ENCODE measurements around the gene ZNF202. TPM values are rescaled to one million over a fixed set of nuclear protein-coding genes. Genes with fewer than 3 reads are reported as not detected.

ZNF202 gene
- total RNA-seq, 1 donor from 2014 or later, result 11.3 TPM

- H3K27ac ChIP-seq (ENCODE audit: low read depth, low read length), result no peak overlapping the region
- no peak overlapping the region for H3K4me3 ChIP-seq (ENCODE audit: insufficient read depth, low read depth, low read length)
- no peak overlapping the region for H3K4me2 ChIP-seq (ENCODE audit: low read length)
- FAIRE-seq (no peak), DNase-seq (ENCODE audit: low read depth) (no peak)
- no peaks in the 10 kb centered on the region for H3K4me1 ChIP-seq (ENCODE audit: insufficient read depth, low read length)
- Mint-ChIP-seq H3K4me1 (ENCODE audit: low read depth, unreplicated experiment) (peaks cover 8% of the 10 kb centered on the region), H3K36me3 (ENCODE audit: low read depth, unreplicated experiment) (no peaks in the 10 kb centered on the region), H3K9me3 (ENCODE audit: unreplicated experiment) (no peaks in the 10 kb centered on the region), H3K27me3 (ENCODE audit: low read depth, unreplicated experiment) (peaks cover 15% of the 10 kb centered on the region), H3K27ac (ENCODE audit: unreplicated experiment) (no peak overlapping the region), H3K4me3 (ENCODE audit: unreplicated experiment) (no peak overlapping the region)
- H2AFZ ChIP-seq (ENCODE audit: low read depth, low read length), result no peak overlapping the region
- no peaks in the 10 kb centered on the region for H3K36me3 ChIP-seq (ENCODE audit: insufficient read depth, low read length)
- H3K9me3 ChIP-seq (ENCODE audit: insufficient read depth, low read depth, low read length), result no peaks in the 10 kb centered on the region
- no peak for TF ChIP-seq CTCF (IDR thresholded peaks at IDR 0.05; ENCODE audit: insufficient read depth, low read depth, low read length)
- H4K20me1 ChIP-seq (ENCODE audit: insufficient read depth, low read length), result no peaks in the 10 kb centered on the region
- H3K79me2 ChIP-seq (ENCODE audit: insufficient read depth, low read length), result no peaks in the 10 kb centered on the region
- H3K27me3 ChIP-seq (ENCODE audit: insufficient read depth, low read length), result peaks cover 5% of the 10 kb centered on the region
- H3K9ac ChIP-seq (ENCODE audit: low read length), result no peak overlapping the region
Observed at GRCh38 chr11:123694551-123694950, 46.9 kb downstream of the ZNF202 start.

DNA sequence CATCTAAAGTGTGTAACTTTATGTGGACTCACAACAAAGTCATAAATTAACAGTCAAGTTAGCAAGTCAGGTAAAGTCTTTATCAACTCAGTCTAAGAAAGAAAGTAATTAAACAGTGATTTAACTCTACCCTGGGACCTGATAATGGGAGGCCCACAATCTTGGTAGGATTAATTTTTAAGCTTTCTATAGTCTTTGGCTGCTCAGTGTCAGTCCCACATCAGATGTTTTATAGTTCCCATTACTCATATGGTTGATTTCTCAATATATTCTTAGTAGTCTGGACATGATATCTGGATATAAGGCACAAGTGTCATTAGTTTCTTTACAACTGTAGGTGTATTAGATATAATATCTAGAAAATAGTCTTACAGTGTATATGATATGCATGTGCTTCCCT, 48.5 kb downstream of the ZNF202 start:
- peaks cover 5% of the 10 kb centered on the region for H3K27me3 Mint-ChIP-seq (ENCODE audit: low read depth, unreplicated experiment)
- peaks cover 2% of the 10 kb centered on the region for H3K27me3 ChIP-seq (ENCODE audit: insufficient read depth, low read length)
- no peaks in the 10 kb centered on the region for H3K79me2 ChIP-seq (ENCODE audit: insufficient read depth, low read length)
- H3K27ac ChIP-seq (ENCODE audit: low read depth, low read length), result no peak overlapping the region
- FAIRE-seq, result no peak
- H3K4me1 ChIP-seq (ENCODE audit: insufficient read depth, low read length), result no peaks in the 10 kb centered on the region
- no peak overlapping the region for H3K9ac ChIP-seq (ENCODE audit: low read length)
- H3K9me3 ChIP-seq (ENCODE audit: insufficient read depth, low read depth, low read length), result no peaks in the 10 kb centered on the region
- H3K4me1 Mint-ChIP-seq (ENCODE audit: low read depth, unreplicated experiment), result peaks cover 8% of the 10 kb centered on the region
- no peaks in the 10 kb centered on the region for H3K36me3 Mint-ChIP-seq (ENCODE audit: low read depth, unreplicated experiment)
- no peaks in the 10 kb centered on the region for H4K20me1 ChIP-seq (ENCODE audit: insufficient read depth, low read length)
- no peaks in the 10 kb centered on the region for H3K9me3 Mint-ChIP-seq (ENCODE audit: unreplicated experiment)
- H3K27ac Mint-ChIP-seq (ENCODE audit: unreplicated experiment), result no peak overlapping the region
- TF ChIP-seq EZH2 (IDR thresholded peaks at IDR 0.05; ENCODE audit: insufficient read depth, low read length) (no peak), CTCF (IDR thresholded peaks at IDR 0.05; ENCODE audit: insufficient read depth, low read depth, low read length) (no peak)
- no peak overlapping the region for H3K4me3 Mint-ChIP-seq (ENCODE audit: unreplicated experiment)
- no peak for DNase-seq (ENCODE audit: low read depth)
- no peak overlapping the region for H2AFZ ChIP-seq (ENCODE audit: low read depth, low read length)
- no peak overlapping the region for H3K4me2 ChIP-seq (ENCODE audit: low read length)
- H3K36me3 ChIP-seq (ENCODE audit: insufficient read depth, low read length), result no peaks in the 10 kb centered on the region
- no peak overlapping the region for H3K4me3 ChIP-seq (ENCODE audit: insufficient read depth, low read depth, low read length)

- Mint-ChIP-seq H3K36me3 (ENCODE audit: low read depth, unreplicated experiment) (no peaks in the 10 kb centered on the region), H3K4me1 (ENCODE audit: low read depth, unreplicated experiment) (peaks cover 8% of the 10 kb centered on the region), H3K4me3 (ENCODE audit: unreplicated experiment) (no peak overlapping the region), H3K27me3 (ENCODE audit: low read depth, unreplicated experiment) (peaks cover 2% of the 10 kb centered on the region), H3K9me3 (ENCODE audit: unreplicated experiment) (no peaks in the 10 kb centered on the region), H3K27ac (ENCODE audit: unreplicated experiment) (peak overlapping the region; percentile 72)
- Histone ChIP-seq H3K9me3 (ENCODE audit: insufficient read depth, low read depth, low read length) (no peaks in the 10 kb centered on the region), H3K79me2 (ENCODE audit: insufficient read depth, low read length) (no peaks in the 10 kb centered on the region), H4K20me1 (ENCODE audit: insufficient read depth, low read length) (no peaks in the 10 kb centered on the region), H3K36me3 (ENCODE audit: insufficient read depth, low read length) (no peaks in the 10 kb centered on the region), H3K9ac (ENCODE audit: low read length) (no peak overlapping the region), H3K4me1 (ENCODE audit: insufficient read depth, low read length) (no peaks in the 10 kb centered on the region), H3K27ac (ENCODE audit: low read depth, low read length) (no peak overlapping the region), H3K4me2 (ENCODE audit: low read length) (no peak overlapping the region), H2AFZ (ENCODE audit: low read depth, low read length) (no peak overlapping the region), H3K4me3 (ENCODE audit: insufficient read depth, low read depth, low read length) (no peak overlapping the region), H3K27me3 (ENCODE audit: insufficient read depth, low read length) (peaks cover 2% of the 10 kb centered on the region)
- TF ChIP-seq CTCF (IDR thresholded peaks at IDR 0.05; ENCODE audit: insufficient read depth, low read depth, low read length) (no peak), EZH2 (IDR thresholded peaks at IDR 0.05; ENCODE audit: insufficient read depth, low read length) (no peak)
- FAIRE-seq (no peak), DNase-seq (ENCODE audit: low read depth) (peak; percentile 47)
Observed at GRCh38 chr11:123690485-123690884, 51.0 kb downstream of the ZNF202 start.
